Upper lobe of left lung (tissue), 6 donors: ENCODE results near the gene AGA. TPM values are rescaled to one million over a fixed set of nuclear protein-coding genes. Genes with fewer than 3 reads are reported as not detected.

Source experiments
- ATAC-seq, 2 donors: fragments of 200-7000 bp; cut with Tn5 transposase; one replicate each; pipeline ENCODE4 v1.9.1; 2022; ENCODE audit warnings: mild to moderate bottlenecking in 2 of 2, moderate library complexity in 2 of 2; ENCODE audit not compliant: low FRiP score in 2 of 2
- DNase-seq, 2 donors: peaks; one replicate each; pipeline ENCODE4 v3.0.0-alpha.2; 2019 to 2020
- H3K27ac ChIP-seq, 4 donors: fragments of 200-600 bp; sonication (generic); one replicate each; pipeline ENCODE4 v1.5.1; 2016 to 2019
- H3K27me3 ChIP-seq, 4 donors: fragments of 200-600 bp; sonication (generic); one replicate each; pipeline ENCODE4 v1.5.1; 2017 to 2019
- H3K36me3 ChIP-seq, 4 donors: fragments of 200-600 bp; sonication (generic); one replicate each; pipeline ENCODE4 v1.5.1; 2016 to 2019
- H3K4me1 ChIP-seq, 4 donors: fragments of 200-600 bp; sonication (generic); one replicate each; pipeline ENCODE4 v1.5.1; 2018 to 2019
- H3K4me3 ChIP-seq, 4 donors: fragments of 200-600 bp; sonication (generic); one replicate each; pipeline ENCODE4 v1.5.1; 2017 to 2019; ENCODE audit warnings: mild to moderate bottlenecking in 2 of 4, moderate library complexity in 1 of 4
- H3K9me3 ChIP-seq, 4 donors: fragments of 200-600 bp; sonication (generic); one replicate each; pipeline ENCODE4 v1.5.1; 2018 to 2019
- CTCF ChIP-seq, 6 experiments: fragments of 450-650 bp in 4 of 6; fragments of 200-600 bp in 2 of 6; sonication (generic) in 2 of 6; IDR thresholded peaks; one replicate each; pipeline ENCODE4 v1.5.1; 2016 to 2019; ENCODE audit warnings: antibody characterized with exemption in 6 of 6
- EP300 ChIP-seq, 4 donors: sonication (generic); formaldehyde crosslinking; IDR thresholded peaks; one replicate each; pipeline ENCODE4 v1.5.1; 2017; ENCODE audit warnings: antibody characterized with exemption in 4 of 4, control low read depth in 2 of 4
- POLR2A ChIP-seq, 4 donors: fragments of 450-650 bp; IDR thresholded peaks; one replicate each; pipeline ENCODE4 v1.5.1; 2016 to 2017; ENCODE audit warnings: antibody characterized with exemption in 4 of 4, mild to moderate bottlenecking in 2 of 4
- POLR2AphosphoS5 ChIP-seq, 2 donors: sonication (generic); formaldehyde crosslinking; IDR thresholded peaks; one replicate each; pipeline ENCODE4 v1.5.1; 2017; ENCODE audit warnings: antibody characterized with exemption in 2 of 2
- WGBS, 2 donors: methylation state at CpG; one replicate each; pipeline ENCODE4 v1.1.5; 2017 to 2018; 5-methylcytosine and 5-hydroxymethylcytosine counted together
- total RNA-seq, 6 donors: library from RNA; depleted of rRNA in 4 of 6; stranded (reverse); fragments of >200 nt in 4 of 6; gene quantifications; one replicate each; pipeline versions ENCODE4 v1.1.0 to v1.2.1, GENCODE V29; 2016 to 2021
- donor health status: DM: no; HTN: no; CAD: no; lungs with moderate emphysema.
- donor health status: DM: no; HTN: yes; CAD: no; lungs with severe emphysema.

The AGA gene
- total RNA-seq, 6 donors from 2014 or later = 13.0 to 32.1 (median 25.9) TPM

GRCh38 chr4:177410566-177410965 is 31.7 kb downstream of the AGA start:
- TF ChIP-seq POLR2A (IDR thresholded peaks at IDR 0.05) (no peak), CTCF (IDR thresholded peaks at IDR 0.05) (no peak), EP300 (IDR thresholded peaks at IDR 0.05) (no peak), POLR2AphosphoS5 (IDR thresholded peaks at IDR 0.05) (no peak)
- no peak for ATAC-seq

GRCh38 chr4:177408023-177408422 is 34.2 kb downstream of the AGA start:
- WGBS, 2 donors = 95 to 97% methylated on average over 25 of the region's 25 CpGs
- Histone ChIP-seq H3K27me3 (no peaks in the 10 kb centered on the region), H3K27ac (no peak overlapping the region), H3K9me3 (no peaks in the 10 kb centered on the region), H3K4me1 (no peaks in the 10 kb centered on the region), H3K36me3 (no peaks in the 10 kb centered on the region), H3K4me3 (no peak overlapping the region)
- DNase-seq (peak in 1 of 2 donors; percentile 61), ATAC-seq (no peak)
- TF ChIP-seq EP300 (IDR thresholded peaks at IDR 0.05) = no peak
- TF ChIP-seq CTCF (IDR thresholded peaks at IDR 0.05) = no peak
- no peak for TF ChIP-seq POLR2A (IDR thresholded peaks at IDR 0.05)
- TF ChIP-seq POLR2AphosphoS5 (IDR thresholded peaks at IDR 0.05) = no peak

More at GRCh38 chr4:177410566-177410965, 31.7 kb downstream of the AGA start:
- H3K27me3 ChIP-seq = no peaks in the 10 kb centered on the region
- no peak overlapping the region for H3K4me3 ChIP-seq
- no peaks in the 10 kb centered on the region for H3K9me3 ChIP-seq
- no peaks in the 10 kb centered on the region for H3K4me1 ChIP-seq
- DNase-seq = no peak
- H3K36me3 ChIP-seq = no peaks in the 10 kb centered on the region
- H3K27ac ChIP-seq = no peak overlapping the region

GRCh38 chr4:177405508-177405907 is 36.7 kb downstream of the AGA start:
- DNase-seq = no peak

GRCh38 chr4:177404986-177405385 is 37.3 kb downstream of the AGA start:
- Histone ChIP-seq H3K27ac (no peak overlapping the region), H3K36me3 (no peaks in the 10 kb centered on the region), H3K27me3 (no peaks in the 10 kb centered on the region), H3K9me3 (no peaks in the 10 kb centered on the region), H3K4me3 (no peak overlapping the region), H3K4me1 (no peaks in the 10 kb centered on the region)
- ATAC-seq (no peak), DNase-seq (no peak)
- no peak for TF ChIP-seq CTCF (IDR thresholded peaks at IDR 0.05)
- no peak for TF ChIP-seq EP300 (IDR thresholded peaks at IDR 0.05)
- TF ChIP-seq POLR2AphosphoS5 (IDR thresholded peaks at IDR 0.05) = no peak
- TF ChIP-seq POLR2A (IDR thresholded peaks at IDR 0.05) = no peak
- WGBS, 2 donors = 81 to 84% methylated on average over 4 of the region's 4 CpGs

More at GRCh38 chr4:177405508-177405907, 36.7 kb downstream of the AGA start:
- H3K27me3 ChIP-seq = no peaks in the 10 kb centered on the region
- no peak overlapping the region for H3K27ac ChIP-seq
- ATAC-seq = no peak
- TF ChIP-seq POLR2A (IDR thresholded peaks at IDR 0.05) (no peak), EP300 (IDR thresholded peaks at IDR 0.05) (no peak), POLR2AphosphoS5 (IDR thresholded peaks at IDR 0.05) (no peak), CTCF (IDR thresholded peaks at IDR 0.05) (no peak)
- H3K4me1 ChIP-seq = no peaks in the 10 kb centered on the region
- H3K9me3 ChIP-seq = no peaks in the 10 kb centered on the region
- H3K4me3 ChIP-seq = no peak overlapping the region
- H3K36me3 ChIP-seq = no peaks in the 10 kb centered on the region
- 58 to 61% methylated on average over 2 of the region's 2 CpGs for WGBS, 2 donors

- Histone ChIP-seq H3K27me3 (no peaks in the 10 kb centered on the region), H3K27ac (no peak overlapping the region), H3K4me1 (no peaks in the 10 kb centered on the region), H3K4me3 (no peak overlapping the region), H3K9me3 (no peaks in the 10 kb centered on the region), H3K36me3 (no peaks in the 10 kb centered on the region)
- ATAC-seq = no peak
- WGBS, 2 donors = 83 to 85% methylated on average over 3 of the region's 3 CpGs
- DNase-seq = no peak
- TF ChIP-seq CTCF (IDR thresholded peaks at IDR 0.05) = no peak
- TF ChIP-seq EP300 (IDR thresholded peaks at IDR 0.05) = no peak
- TF ChIP-seq POLR2AphosphoS5 (IDR thresholded peaks at IDR 0.05) = no peak
- TF ChIP-seq POLR2A (IDR thresholded peaks at IDR 0.05) = no peak
Observed at GRCh38 chr4:177404342-177404741, 37.9 kb downstream of the AGA start.
